Neural progenitor cell (in vitro differentiated cells): ENCODE measurements around the gene SPC24. TPM values are rescaled to one million over a fixed set of nuclear protein-coding genes. Genes with fewer than 3 reads are reported as not detected.
"Not testable (repeated sequence)": the region's sequence is repeated elsewhere in the genome, so short reads cannot be mapped to it uniquely, and the experiment has no call there.

Experiments
- DNase-seq: peaks from one replicate; pipeline ENCODE4 v3.0.0-alpha.2; 2016; ENCODE audit warnings: low spot score
- H2AFZ ChIP-seq: fragments of 200-600 bp; sonication (generic); replicated peaks from 2 replicates; pipeline ENCODE4 v1.6.1; 2016; ENCODE audit warnings: antibody characterized with exemption
- H3F3A ChIP-seq: fragments of 200-600 bp; sonication (generic); 2 replicates; pipeline ENCODE4 v1.6.1; 2016; ENCODE audit warnings: antibody characterized with exemption, low read depth
- H3K27ac ChIP-seq: fragments of 200-600 bp; sonication (generic); 2 replicates; pipeline ENCODE4 v1.5.1; 2016; ENCODE audit warnings: mild to moderate bottlenecking
- H3K27me3 ChIP-seq: fragments of 200-600 bp; sonication (generic); 2 replicates; pipeline ENCODE4 v1.6.1; 2016; ENCODE audit warnings: mild to moderate bottlenecking, moderate library complexity
- H3K36me3 ChIP-seq: fragments of 200-600 bp; sonication (generic); 2 replicates; pipeline ENCODE4 v1.5.1; 2016
- H3K4me1 ChIP-seq: fragments of 200-600 bp; sonication (generic); 2 replicates; pipeline ENCODE4 v1.6.1; 2016; ENCODE audit warnings: mixed run types
- H3K4me2 ChIP-seq: fragments of 200-600 bp; sonication (generic); 2 replicates; pipeline ENCODE4 v1.6.1; 2016
- H3K4me3 ChIP-seq: fragments of 200-600 bp; sonication (generic); 2 replicates; pipeline ENCODE4 v1.5.1; 2016
- H3K79me2 ChIP-seq: fragments of 200-600 bp; sonication (generic); 2 replicates; pipeline ENCODE4 v1.6.1; 2016; ENCODE audit warnings: low read depth
- H3K9ac ChIP-seq: fragments of 200-600 bp; sonication (generic); 2 replicates; pipeline ENCODE4 v1.6.1; 2016
- H3K9me3 ChIP-seq: fragments of 200-600 bp; sonication (generic); 2 replicates; pipeline ENCODE4 v1.5.1; 2016; ENCODE audit warnings: low read depth
- H4K20me1 ChIP-seq: fragments of 200-600 bp; sonication (generic); 2 replicates; pipeline ENCODE4 v1.6.1; 2016; ENCODE audit warnings: low read depth
- H3K27ac Mint-ChIP-seq: 3 replicates; pipeline ENCODE4 v1.8.0; 2021; ENCODE audit warnings: mixed read lengths
- H3K27me3 Mint-ChIP-seq: 2 replicates; pipeline ENCODE4 v1.8.0; 2022; ENCODE audit warnings: low read depth, mild to moderate bottlenecking, inconsistent platforms, moderate library complexity, mixed read lengths; ENCODE audit not compliant: insufficient read depth
- H3K36me3 Mint-ChIP-seq: 3 replicates; pipeline ENCODE4 v1.8.0; 2021; ENCODE audit warnings: mixed read lengths
- H3K4me1 Mint-ChIP-seq: 3 replicates; pipeline ENCODE4 v1.8.0; 2021; ENCODE audit warnings: mixed read lengths
- H3K4me3 Mint-ChIP-seq: 3 replicates; pipeline ENCODE4 v1.8.0; 2021; ENCODE audit warnings: mild to moderate bottlenecking, moderate library complexity, mixed read lengths
- H3K9me3 Mint-ChIP-seq: 3 replicates; pipeline ENCODE4 v1.8.0; 2020; ENCODE audit warnings: mixed read lengths
- EZH2 ChIP-seq: fragments of 200-600 bp; sonication (generic); IDR thresholded peaks from 2 replicates; pipeline ENCODE4 v1.6.1; 2017; ENCODE audit warnings: antibody characterized with exemption, mild to moderate bottlenecking, moderate library complexity
- EZH2phosphoT487 ChIP-seq: fragments of 200-600 bp; sonication (generic); IDR thresholded peaks from 2 replicates; pipeline ENCODE4 v1.6.1; 2017; ENCODE audit warnings: antibody characterized with exemption
- total RNA-seq: library from RNA; depleted of rRNA; stranded (reverse); fragments of >200 nt; gene quantifications from 2 replicates; pipeline ENCODE4 v1.2.3, GENCODE V29; 2015; ENCODE audit warnings: low replicate concordance
- TF ChIP-seq, protein P1 (sequence below): fragments of 200-600 bp; sonication (generic); IDR thresholded peaks from 2 replicates; pipeline ENCODE4 v1.5.1; 2017; ENCODE audit warnings: antibody characterized with exemption, mild to moderate bottlenecking

The SPC24 gene
- total RNA-seq, 1 donor from 2014 or later, result 57.1 TPM

DNA sequence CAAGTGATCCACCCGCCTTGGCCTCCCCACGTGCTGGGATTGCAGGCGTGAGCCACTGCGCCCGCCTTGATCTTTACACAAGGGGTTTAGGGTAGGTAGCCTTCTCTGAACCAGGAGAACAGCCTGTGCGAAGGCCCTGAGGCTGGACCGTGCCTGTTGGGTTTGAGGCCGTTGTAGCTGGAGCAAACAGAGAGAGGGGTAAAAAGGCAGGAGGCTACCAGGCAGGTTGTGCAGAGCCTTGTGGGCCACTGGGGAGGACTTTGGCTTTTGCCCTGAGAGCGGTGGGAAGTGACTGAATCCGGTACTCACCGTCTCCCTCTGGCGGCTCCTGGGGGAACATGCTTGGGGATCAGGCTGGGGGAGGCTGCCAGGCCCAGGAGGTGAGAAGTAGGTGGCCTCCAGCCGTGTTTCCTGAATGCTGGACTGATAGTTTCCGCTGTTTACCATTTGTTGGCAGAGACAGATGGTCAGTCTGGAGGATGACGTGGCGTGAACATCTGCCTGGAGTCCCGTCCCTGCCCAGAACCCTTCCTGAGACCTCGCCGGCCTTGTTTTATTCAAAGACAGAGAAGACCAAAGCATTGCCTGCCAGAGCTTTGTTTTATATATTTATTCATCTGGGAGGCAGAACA lies 24.6 kb downstream of the SPC24 start:
- Histone ChIP-seq H3K4me1 (no peaks in the 10 kb centered on the region), H3K27ac (no peak overlapping the region), H3K79me2 (peaks cover 5% of the 10 kb centered on the region), H3K4me3 (no peak overlapping the region), H3K9ac (no peak overlapping the region), H3F3A (peaks cover 88% of the 10 kb centered on the region), H3K27me3 (no peaks in the 10 kb centered on the region), H3K36me3 (peaks cover 14% of the 10 kb centered on the region), H4K20me1 (peaks cover 46% of the 10 kb centered on the region), H3K4me2 (no peak overlapping the region), H3K9me3 (no peaks in the 10 kb centered on the region), H2AFZ (no peak overlapping the region)
- peak; percentile 75 for DNase-seq
- Mint-ChIP-seq H3K27ac (no peak overlapping the region), H3K27me3 (peaks cover 3% of the 10 kb centered on the region), H3K9me3 (peaks cover 2% of the 10 kb centered on the region), H3K4me1 (no peaks in the 10 kb centered on the region), H3K4me3 (peak overlapping the region; percentile 55), H3K36me3 (peaks cover 44% of the 10 kb centered on the region)
- TF ChIP-seq, protein P1, sequence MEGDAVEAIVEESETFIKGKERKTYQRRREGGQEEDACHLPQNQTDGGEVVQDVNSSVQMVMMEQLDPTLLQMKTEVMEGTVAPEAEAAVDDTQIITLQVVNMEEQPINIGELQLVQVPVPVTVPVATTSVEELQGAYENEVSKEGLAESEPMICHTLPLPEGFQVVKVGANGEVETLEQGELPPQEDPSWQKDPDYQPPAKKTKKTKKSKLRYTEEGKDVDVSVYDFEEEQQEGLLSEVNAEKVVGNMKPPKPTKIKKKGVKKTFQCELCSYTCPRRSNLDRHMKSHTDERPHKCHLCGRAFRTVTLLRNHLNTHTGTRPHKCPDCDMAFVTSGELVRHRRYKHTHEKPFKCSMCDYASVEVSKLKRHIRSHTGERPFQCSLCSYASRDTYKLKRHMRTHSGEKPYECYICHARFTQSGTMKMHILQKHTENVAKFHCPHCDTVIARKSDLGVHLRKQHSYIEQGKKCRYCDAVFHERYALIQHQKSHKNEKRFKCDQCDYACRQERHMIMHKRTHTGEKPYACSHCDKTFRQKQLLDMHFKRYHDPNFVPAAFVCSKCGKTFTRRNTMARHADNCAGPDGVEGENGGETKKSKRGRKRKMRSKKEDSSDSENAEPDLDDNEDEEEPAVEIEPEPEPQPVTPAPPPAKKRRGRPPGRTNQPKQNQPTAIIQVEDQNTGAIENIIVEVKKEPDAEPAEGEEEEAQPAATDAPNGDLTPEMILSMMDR, result peak; percentile 70
- no peak for TF ChIP-seq EZH2
- no peak for TF ChIP-seq EZH2phosphoT487

DNA sequence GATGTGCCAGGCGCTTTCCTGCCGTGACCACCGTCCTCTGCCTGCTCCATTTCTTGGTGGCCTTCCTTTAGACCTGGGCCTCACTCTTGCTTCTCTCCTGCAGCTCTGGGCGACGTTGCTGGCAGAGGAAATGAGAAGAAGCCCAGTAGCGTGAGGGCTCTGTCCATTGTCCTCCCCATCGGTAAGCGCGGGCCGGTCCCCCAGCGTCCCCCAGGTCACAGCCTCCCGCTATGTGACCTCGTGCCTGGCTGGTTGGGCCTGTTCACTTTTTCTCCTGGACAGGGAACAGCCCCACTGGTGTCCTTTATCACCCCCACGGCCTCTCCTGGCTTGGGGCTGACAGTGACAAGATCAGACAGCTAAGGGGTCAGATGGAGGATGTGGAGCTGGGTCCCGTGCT lies 27.7 kb downstream of the SPC24 start:
- no peak for DNase-seq
- Histone ChIP-seq H3K9ac (no peak overlapping the region), H3K27me3 (no peaks in the 10 kb centered on the region), H3K79me2 (peaks cover 5% of the 10 kb centered on the region), H2AFZ (no peak overlapping the region), H3K27ac (no peak overlapping the region), H3K4me3 (no peak overlapping the region), H3K9me3 (no peaks in the 10 kb centered on the region), H3F3A (peaks cover 92% of the 10 kb centered on the region), H3K36me3 (peaks cover 25% of the 10 kb centered on the region), H4K20me1 (peaks cover 55% of the 10 kb centered on the region), H3K4me2 (no peak overlapping the region), H3K4me1 (no peaks in the 10 kb centered on the region)
- H3K4me1 Mint-ChIP-seq, result no peaks in the 10 kb centered on the region
- H3K36me3 Mint-ChIP-seq, result peaks cover 39% of the 10 kb centered on the region
- H3K9me3 Mint-ChIP-seq, result no peaks in the 10 kb centered on the region
- no peak overlapping the region for H3K27ac Mint-ChIP-seq
- H3K4me3 Mint-ChIP-seq, result no peak overlapping the region
- H3K27me3 Mint-ChIP-seq, result peaks cover 3% of the 10 kb centered on the region
- TF ChIP-seq, protein P1, result no peak
- TF ChIP-seq EZH2 (no peak), EZH2phosphoT487 (no peak)

DNA sequence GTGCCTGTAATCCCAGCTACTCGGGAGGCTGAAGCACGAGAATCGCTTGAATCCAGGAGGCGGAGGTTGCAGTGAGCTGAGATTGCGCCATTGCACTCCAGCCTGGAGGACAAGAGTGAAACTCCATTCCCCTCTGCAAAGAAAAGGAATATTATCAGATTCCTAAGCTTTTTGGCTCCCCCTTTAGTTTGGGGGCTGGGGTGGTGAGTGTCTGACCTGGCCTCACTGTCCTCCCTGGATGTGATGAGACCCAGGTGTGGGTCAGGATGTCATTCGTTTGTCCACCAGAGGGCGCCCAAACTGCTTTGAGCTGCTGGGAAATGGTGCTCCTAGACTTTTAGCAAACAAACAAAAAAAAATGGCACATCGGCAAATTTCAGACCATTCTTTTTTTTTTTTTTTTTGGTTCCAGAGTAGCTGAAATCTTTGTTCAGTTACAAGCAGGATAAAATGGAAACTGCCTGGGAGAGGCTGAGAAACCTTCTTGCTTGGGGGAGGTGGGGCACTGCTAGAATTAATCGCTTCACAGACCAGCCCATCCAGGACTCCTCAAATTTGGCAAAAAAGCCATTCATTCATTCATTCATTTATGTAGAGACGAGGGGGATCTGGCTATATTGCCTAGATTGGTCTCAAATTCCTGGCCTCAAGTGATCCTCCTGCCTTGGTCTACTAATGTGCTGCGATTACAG lies 29.4 kb downstream of the SPC24 start:
- H2AFZ ChIP-seq, result no peak overlapping the region
- Mint-ChIP-seq H3K9me3 (no peaks in the 10 kb centered on the region), H3K27ac (no peak overlapping the region), H3K27me3 (no peaks in the 10 kb centered on the region), H3K36me3 (peaks cover 31% of the 10 kb centered on the region), H3K4me1 (no peaks in the 10 kb centered on the region), H3K4me3 (no peak overlapping the region)
- TF ChIP-seq EZH2, result no peak
- no peak for TF ChIP-seq EZH2phosphoT487
- TF ChIP-seq, protein P1, result peak; percentile 87
- H3K79me2 ChIP-seq, result peaks cover 5% of the 10 kb centered on the region
- H3K9me3 ChIP-seq, result no peaks in the 10 kb centered on the region
- no peak overlapping the region for H3K9ac ChIP-seq
- H3K36me3 ChIP-seq, result peaks cover 21% of the 10 kb centered on the region
- H3K4me2 ChIP-seq, result no peak overlapping the region
- no peaks in the 10 kb centered on the region for H3K4me1 ChIP-seq
- H3K27me3 ChIP-seq, result no peaks in the 10 kb centered on the region
- H3K27ac ChIP-seq, result no peak overlapping the region
- peak; percentile 83 for DNase-seq
- H3F3A ChIP-seq, result peaks cover 83% of the 10 kb centered on the region
- H4K20me1 ChIP-seq, result peaks cover 41% of the 10 kb centered on the region
- H3K4me3 ChIP-seq, result no peak overlapping the region

DNA sequence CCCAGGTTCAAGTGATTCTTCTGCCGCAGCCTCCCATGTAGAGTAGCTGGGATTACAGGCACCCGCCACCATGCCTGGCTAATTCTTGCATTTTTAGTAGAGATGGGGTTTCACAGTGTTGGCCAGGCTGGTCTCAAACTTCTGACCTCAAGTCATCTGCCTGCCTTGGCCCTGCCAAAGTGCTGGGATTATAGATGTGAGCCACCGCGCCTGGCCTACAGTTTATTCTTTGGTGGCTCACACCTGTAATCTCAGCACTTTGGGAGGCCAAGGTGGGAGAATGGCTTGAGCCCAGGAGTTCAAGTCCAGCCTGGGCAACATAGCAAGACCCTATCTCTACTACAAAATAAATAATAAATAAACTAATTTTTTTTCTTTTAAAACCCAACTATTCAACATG lies 31.4 kb downstream of the SPC24 start:
- peaks cover 30% of the 10 kb centered on the region for H3K36me3 Mint-ChIP-seq

More for the DNA sequence above, 31.4 kb downstream of the SPC24 start:
- Histone ChIP-seq H3K36me3 (peaks cover 28% of the 10 kb centered on the region), H4K20me1 (peaks cover 38% of the 10 kb centered on the region), H3F3A (peaks cover 81% of the 10 kb centered on the region)
- not testable (repeated sequence) for H3K4me3 ChIP-seq, H3K4me1 ChIP-seq, H3K9ac ChIP-seq, H3K27me3 ChIP-seq, H3K79me2 ChIP-seq, H3K9me3 ChIP-seq, H3K9me3 Mint-ChIP-seq, H3K4me1 Mint-ChIP-seq, H3K27me3 Mint-ChIP-seq, DNase-seq, H3K4me2 ChIP-seq, H3K4me3 Mint-ChIP-seq, H2AFZ ChIP-seq, H3K27ac ChIP-seq, H3K27ac Mint-ChIP-seq
